ENCODE measurements around the gene EXOC4.
A peak's percentile ranks its signal among the peaks of the same experiment; 100 is the strongest.

The EXOC4 gene

DNA sequence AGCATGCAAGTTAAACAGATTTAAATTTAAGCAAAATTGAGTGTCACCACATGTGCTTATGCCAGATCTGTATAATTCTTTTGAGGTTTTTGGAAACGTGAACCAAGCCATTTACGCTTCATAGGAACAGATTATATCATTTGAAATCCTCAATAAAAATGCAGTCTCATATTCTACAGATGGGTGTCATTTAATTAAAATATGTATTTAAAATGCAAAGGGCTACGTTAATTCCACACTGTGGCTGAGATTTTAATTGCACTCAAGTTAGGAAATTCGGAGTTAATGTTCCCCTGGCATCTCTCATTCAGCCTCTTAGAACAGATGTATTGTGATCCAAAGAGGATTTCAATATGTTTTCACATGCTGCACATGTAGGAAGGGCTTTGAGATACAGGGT lies 709.8 kb downstream of the EXOC4 start:
- 94 to 95% methylated on average over 4 of the region's 4 CpGs for WGBS, 2 experiments
- Histone ChIP-seq H3K9me3 (ENCODE audit: control insufficient read depth, low read length) (no peaks in the 10 kb centered on the region), H3K4me3 (ENCODE audit: insufficient read depth, low read depth, low read length) (no peak overlapping the region), H3K36me3 (ENCODE audit: control insufficient read depth, insufficient read depth, low read length) (no peaks in the 10 kb centered on the region), H3K27ac (ENCODE audit: insufficient read depth, low read depth, low read length, poor library complexity, severe bottlenecking) (no peak overlapping the region), H3K27me3 (ENCODE audit: control insufficient read depth, insufficient read depth, low read length, poor library complexity, severe bottlenecking) (no peaks in the 10 kb centered on the region), H3K4me1 (ENCODE audit: control insufficient read depth, insufficient read depth, low read length) (no peaks in the 10 kb centered on the region)

GRCh38 chr7:133963629-133964028 lies 710.8 kb downstream of the EXOC4 start:
- Histone ChIP-seq H3K4me1 (ENCODE audit: control insufficient read depth, insufficient read depth, low read length) (no peaks in the 10 kb centered on the region), H3K27me3 (ENCODE audit: control insufficient read depth, insufficient read depth, low read length, poor library complexity, severe bottlenecking) (no peaks in the 10 kb centered on the region), H3K36me3 (ENCODE audit: control insufficient read depth, insufficient read depth, low read length) (no peaks in the 10 kb centered on the region), H3K4me3 (ENCODE audit: insufficient read depth, low read depth, low read length) (no peak overlapping the region), H3K27ac (ENCODE audit: insufficient read depth, low read depth, low read length, poor library complexity, severe bottlenecking) (no peak overlapping the region), H3K9me3 (ENCODE audit: control insufficient read depth, low read length) (no peaks in the 10 kb centered on the region)
- WGBS, 2 experiments, result 95 to 98% methylated on average over 2 of the region's 2 CpGs

DNA sequence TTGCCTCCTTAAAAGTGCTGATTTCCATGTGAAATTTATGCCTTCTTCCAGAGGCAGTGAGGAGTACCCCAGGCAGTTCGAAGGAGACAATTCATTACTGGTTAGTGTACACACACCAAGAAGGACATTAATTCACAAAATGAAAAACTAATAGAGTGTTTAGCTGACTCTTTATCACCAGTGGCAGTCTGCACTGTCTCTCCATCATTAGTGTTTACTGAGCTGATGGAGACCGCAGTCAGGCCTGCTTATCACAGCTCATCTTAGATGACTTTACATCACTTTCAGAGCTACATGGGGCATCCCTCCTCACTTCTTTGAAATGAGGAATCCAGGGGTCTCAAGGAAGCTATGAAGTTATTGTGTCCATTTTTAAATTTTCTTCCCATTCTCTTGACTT lies 718.7 kb downstream of the EXOC4 start:
- no peak overlapping the region for H3K4me3 ChIP-seq (ENCODE audit: insufficient read depth, low read depth, low read length)
- no peaks in the 10 kb centered on the region for H3K4me1 ChIP-seq (ENCODE audit: control insufficient read depth, insufficient read depth, low read length)
- H3K9me3 ChIP-seq (ENCODE audit: control insufficient read depth, low read length), result no peaks in the 10 kb centered on the region
- H3K27ac ChIP-seq (ENCODE audit: insufficient read depth, low read depth, low read length, poor library complexity, severe bottlenecking), result no peak overlapping the region
- no peaks in the 10 kb centered on the region for H3K36me3 ChIP-seq (ENCODE audit: control insufficient read depth, insufficient read depth, low read length)
- no peaks in the 10 kb centered on the region for H3K27me3 ChIP-seq (ENCODE audit: control insufficient read depth, insufficient read depth, low read length, poor library complexity, severe bottlenecking)
- 90 to 96% methylated on average over 2 of the region's 2 CpGs for WGBS, 2 experiments

DNA sequence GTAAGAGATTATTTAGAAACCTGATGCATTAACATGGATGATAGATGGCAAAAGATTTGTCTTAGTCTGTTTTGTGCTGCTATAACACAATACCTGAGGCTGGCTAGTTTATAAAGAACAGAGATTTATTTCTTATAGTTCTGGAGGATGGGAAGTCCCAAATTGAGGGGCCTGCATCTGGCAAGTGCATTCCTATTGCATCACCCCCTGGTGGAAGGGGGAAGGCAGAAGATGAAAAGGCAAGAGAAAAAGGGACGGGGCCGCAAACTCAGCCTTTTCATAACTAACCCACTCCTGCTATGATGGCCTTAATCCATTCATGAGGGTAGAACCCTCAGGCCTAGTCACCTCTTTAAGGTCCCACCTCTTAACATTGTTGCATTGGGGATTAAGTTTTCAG lies 720.8 kb downstream of the EXOC4 start:
- peaks cover 10% of the 10 kb centered on the region for H3K4me1 ChIP-seq (ENCODE audit: control insufficient read depth, insufficient read depth, low read length)
- no peaks in the 10 kb centered on the region for H3K36me3 ChIP-seq (ENCODE audit: control insufficient read depth, insufficient read depth, low read length)
- H3K27ac ChIP-seq (ENCODE audit: insufficient read depth, low read depth, low read length, poor library complexity, severe bottlenecking), result no peak overlapping the region
- 71 to 78% methylated on average over 1 to 2 of the region's 2 CpGs for WGBS, 2 experiments
- H3K4me3 ChIP-seq (ENCODE audit: insufficient read depth, low read depth, low read length), result no peak overlapping the region
- no peaks in the 10 kb centered on the region for H3K9me3 ChIP-seq (ENCODE audit: control insufficient read depth, low read length)
- H3K27me3 ChIP-seq (ENCODE audit: control insufficient read depth, insufficient read depth, low read length, poor library complexity, severe bottlenecking), result no peaks in the 10 kb centered on the region

DNA sequence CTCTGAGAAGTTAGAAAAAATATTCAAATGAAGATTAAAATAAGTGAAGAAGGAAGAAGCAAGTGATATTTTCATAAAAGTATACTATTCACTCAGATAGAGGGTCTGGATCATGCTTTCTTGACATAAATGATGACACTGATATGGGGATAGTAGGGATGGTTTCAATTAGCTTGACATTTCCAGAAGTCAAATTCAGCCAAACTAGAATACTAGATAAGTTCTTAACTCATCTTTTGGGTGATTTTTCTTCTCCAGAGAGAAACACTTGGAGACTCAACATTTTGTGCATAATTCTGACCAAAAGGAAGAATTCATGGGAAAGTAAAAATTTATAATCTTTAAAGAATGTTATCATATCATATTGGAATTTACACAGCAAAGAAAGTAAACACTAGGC lies 722.3 kb downstream of the EXOC4 start:
- no peaks in the 10 kb centered on the region for H3K9me3 ChIP-seq (ENCODE audit: control insufficient read depth, low read length)
- peaks cover 11% of the 10 kb centered on the region for H3K4me1 ChIP-seq (ENCODE audit: control insufficient read depth, insufficient read depth, low read length)
- no peaks in the 10 kb centered on the region for H3K27me3 ChIP-seq (ENCODE audit: control insufficient read depth, insufficient read depth, low read length, poor library complexity, severe bottlenecking)
- no peak overlapping the region for H3K27ac ChIP-seq (ENCODE audit: insufficient read depth, low read depth, low read length, poor library complexity, severe bottlenecking)
- H3K4me3 ChIP-seq (ENCODE audit: insufficient read depth, low read depth, low read length), result no peak overlapping the region
- H3K36me3 ChIP-seq (ENCODE audit: control insufficient read depth, insufficient read depth, low read length), result no peaks in the 10 kb centered on the region

DNA sequence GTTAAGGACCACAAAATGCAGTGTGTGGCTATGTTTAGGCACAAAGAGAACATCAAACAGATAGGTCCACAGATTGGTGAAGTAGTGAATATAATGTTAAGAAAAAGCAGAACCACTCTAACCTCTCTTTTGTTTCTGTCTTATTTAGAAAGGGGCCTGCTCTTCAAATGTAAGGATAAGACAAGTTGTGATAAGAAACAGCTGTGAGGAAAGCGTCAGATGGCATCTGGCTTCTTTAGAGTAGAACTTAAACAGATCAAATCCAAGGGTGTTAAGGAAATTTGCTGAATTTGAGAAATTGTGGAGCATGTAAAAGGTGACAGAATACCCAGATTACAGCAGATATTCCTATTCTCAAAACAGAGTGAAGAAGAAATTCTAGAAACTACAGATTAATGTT lies 723.3 kb downstream of the EXOC4 start:
- Histone ChIP-seq H3K4me3 (ENCODE audit: insufficient read depth, low read depth, low read length) (no peak overlapping the region), H3K36me3 (ENCODE audit: control insufficient read depth, insufficient read depth, low read length) (no peaks in the 10 kb centered on the region), H3K27ac (ENCODE audit: insufficient read depth, low read depth, low read length, poor library complexity, severe bottlenecking) (no peak overlapping the region), H3K9me3 (ENCODE audit: control insufficient read depth, low read length) (no peaks in the 10 kb centered on the region), H3K4me1 (ENCODE audit: control insufficient read depth, insufficient read depth, low read length) (peaks cover 11% of the 10 kb centered on the region), H3K27me3 (ENCODE audit: control insufficient read depth, insufficient read depth, low read length, poor library complexity, severe bottlenecking) (no peaks in the 10 kb centered on the region)
- 93 to 94% methylated on average over 1 of the region's 1 CpG for WGBS, 2 experiments

DNA sequence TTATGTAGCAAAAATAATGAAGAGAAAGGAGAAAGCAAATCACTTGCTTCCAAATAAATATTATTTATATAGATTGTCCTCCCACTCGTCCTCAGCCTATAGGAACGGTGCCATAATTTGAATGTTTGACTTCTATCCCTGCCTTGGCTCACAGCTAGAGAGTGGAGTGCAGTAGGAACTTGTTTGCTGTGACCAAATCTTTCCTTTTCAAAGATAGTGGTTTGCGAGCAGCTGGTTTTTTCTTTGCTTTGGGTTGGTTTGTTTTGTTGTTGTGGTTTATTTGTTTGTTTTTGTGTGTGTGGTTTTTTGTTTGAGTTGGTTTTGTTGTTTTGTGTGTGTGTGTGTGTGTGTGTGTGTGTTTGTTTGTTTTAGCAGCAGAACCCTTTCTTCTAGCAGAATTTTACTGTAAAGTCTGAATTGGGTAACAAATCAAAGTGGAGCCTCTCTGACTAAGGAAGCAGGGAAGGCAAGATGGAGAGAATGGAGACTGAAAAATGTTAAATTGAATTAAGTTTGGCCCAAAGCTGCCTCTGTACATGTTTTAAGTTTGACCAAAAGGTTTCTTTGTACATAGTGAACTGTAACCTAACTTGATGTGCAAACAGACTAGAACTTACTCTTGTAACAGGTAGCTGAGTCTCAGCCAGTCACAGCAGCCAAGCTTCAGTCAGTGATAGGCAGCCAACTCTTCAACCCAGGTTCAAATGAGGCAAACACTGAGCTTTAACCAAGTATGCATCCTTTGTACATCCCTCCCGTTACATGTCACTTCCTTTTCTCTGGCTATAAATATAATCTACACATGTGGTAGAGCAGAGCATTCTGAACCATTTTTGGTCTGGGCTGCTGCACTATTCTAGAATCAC lies 724.8 kb downstream of the EXOC4 start:
- Histone ChIP-seq H3K27ac (ENCODE audit: insufficient read depth, low read depth, low read length, poor library complexity, severe bottlenecking) (peak overlapping the region; percentile 57), H3K4me3 (ENCODE audit: insufficient read depth, low read depth, low read length) (no peak overlapping the region)
- WGBS, 2 experiments, result 91 to 95% methylated on average over 4 of the region's 4 CpGs

DNA sequence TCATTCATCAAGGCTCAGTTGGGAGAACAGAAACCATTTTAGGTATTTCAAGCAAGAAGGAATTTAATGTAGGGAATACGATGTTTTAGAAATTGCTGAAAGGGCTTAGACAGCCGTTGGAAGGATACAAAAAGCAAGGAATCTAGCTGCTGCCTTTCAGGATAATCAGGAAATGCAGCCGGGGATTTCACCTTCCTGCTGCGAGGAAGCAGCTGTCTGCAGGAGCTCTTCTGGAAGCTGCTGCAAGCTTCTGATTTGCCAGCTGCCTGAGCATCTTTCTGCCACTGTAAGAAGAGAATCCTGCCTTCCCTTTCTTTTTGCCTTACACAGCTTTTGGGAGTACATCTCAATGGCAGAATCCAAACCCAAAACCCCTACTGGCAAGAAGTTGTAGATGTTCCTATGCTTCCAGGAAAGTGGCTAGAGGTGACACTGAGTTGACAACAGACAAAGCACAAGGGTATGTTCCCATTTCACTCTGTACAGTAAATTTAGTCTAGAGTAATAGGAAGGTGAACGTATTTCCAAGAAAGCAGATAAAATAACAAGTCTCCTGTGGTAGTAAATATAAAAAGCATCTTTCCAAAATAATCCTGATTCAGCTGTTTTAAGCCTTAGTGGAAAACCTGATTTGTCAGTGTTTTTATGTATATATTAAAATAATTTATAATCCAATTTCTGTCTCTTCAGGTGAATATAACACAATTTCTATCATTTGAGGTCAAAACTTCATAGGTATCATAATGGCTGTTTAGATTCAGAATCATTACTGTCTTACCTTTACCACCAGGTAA lies 725.8 kb downstream of the EXOC4 start:
- no peaks in the 10 kb centered on the region for H3K36me3 ChIP-seq (ENCODE audit: control insufficient read depth, insufficient read depth, low read length)
- H3K27me3 ChIP-seq (ENCODE audit: control insufficient read depth, insufficient read depth, low read length, poor library complexity, severe bottlenecking), result no peaks in the 10 kb centered on the region
- H3K27ac ChIP-seq (ENCODE audit: insufficient read depth, low read depth, low read length, poor library complexity, severe bottlenecking), result peak overlapping the region; percentile 57
- no peak overlapping the region for H3K4me3 ChIP-seq (ENCODE audit: insufficient read depth, low read depth, low read length)
- no peaks in the 10 kb centered on the region for H3K9me3 ChIP-seq (ENCODE audit: control insufficient read depth, low read length)
- peaks cover 16% of the 10 kb centered on the region for H3K4me1 ChIP-seq (ENCODE audit: control insufficient read depth, insufficient read depth, low read length)
- 47 to 51% methylated on average over 4 to 5 of the region's 5 CpGs for WGBS, 2 experiments

More for the DNA sequence above, 724.8 kb downstream of the EXOC4 start:
- no peaks in the 10 kb centered on the region for H3K36me3 ChIP-seq (ENCODE audit: control insufficient read depth, insufficient read depth, low read length)
- peaks cover 11% of the 10 kb centered on the region for H3K4me1 ChIP-seq (ENCODE audit: control insufficient read depth, insufficient read depth, low read length)
- H3K9me3 ChIP-seq (ENCODE audit: control insufficient read depth, low read length), result no peaks in the 10 kb centered on the region
- no peaks in the 10 kb centered on the region for H3K27me3 ChIP-seq (ENCODE audit: control insufficient read depth, insufficient read depth, low read length, poor library complexity, severe bottlenecking)

DNA sequence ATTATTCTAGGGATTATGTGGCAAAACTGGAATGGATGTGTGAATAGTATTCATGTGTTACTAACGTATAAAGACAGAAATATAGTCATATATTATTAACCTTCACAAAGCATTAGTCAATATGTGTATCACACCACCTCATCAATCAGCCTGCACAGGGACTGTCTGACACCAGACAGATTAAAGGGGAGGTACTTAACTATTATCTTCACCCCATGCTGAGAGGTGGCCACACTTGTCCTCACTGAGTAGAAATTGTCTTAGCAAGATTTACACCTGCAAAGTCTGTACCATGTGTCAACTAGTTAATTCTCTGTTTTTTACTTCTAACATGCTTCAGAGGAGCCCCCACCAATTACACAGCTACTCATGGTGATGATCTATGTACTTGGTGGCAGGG lies 727.9 kb downstream of the EXOC4 start:
- Histone ChIP-seq H3K36me3 (ENCODE audit: control insufficient read depth, insufficient read depth, low read length) (no peaks in the 10 kb centered on the region), H3K4me1 (ENCODE audit: control insufficient read depth, insufficient read depth, low read length) (peaks cover 21% of the 10 kb centered on the region), H3K9me3 (ENCODE audit: control insufficient read depth, low read length) (no peaks in the 10 kb centered on the region), H3K4me3 (ENCODE audit: insufficient read depth, low read depth, low read length) (no peak overlapping the region), H3K27me3 (ENCODE audit: control insufficient read depth, insufficient read depth, low read length, poor library complexity, severe bottlenecking) (no peaks in the 10 kb centered on the region), H3K27ac (ENCODE audit: insufficient read depth, low read depth, low read length, poor library complexity, severe bottlenecking) (no peak overlapping the region)
- no CpG with 5 or more reads among the region's 1 CpG for WGBS, 2 experiments

- H3K4me3 ChIP-seq (ENCODE audit: insufficient read depth, low read depth, low read length), result no peak overlapping the region
- peak overlapping the region; percentile 1 for H3K27ac ChIP-seq (ENCODE audit: insufficient read depth, low read depth, low read length, poor library complexity, severe bottlenecking)
- 80 to 85% methylated on average over 4 to 6 of the region's 6 CpGs for WGBS, 2 experiments
- peaks cover 10% of the 10 kb centered on the region for H3K4me1 ChIP-seq (ENCODE audit: control insufficient read depth, insufficient read depth, low read length)
- H3K27me3 ChIP-seq (ENCODE audit: control insufficient read depth, insufficient read depth, low read length, poor library complexity, severe bottlenecking), result no peaks in the 10 kb centered on the region
- no peaks in the 10 kb centered on the region for H3K36me3 ChIP-seq (ENCODE audit: control insufficient read depth, insufficient read depth, low read length)
- no peaks in the 10 kb centered on the region for H3K9me3 ChIP-seq (ENCODE audit: control insufficient read depth, low read length)
Measured at GRCh38 chr7:133983685-133984419, 731.0 kb downstream of the EXOC4 start.
